Duodenal mucosa (tissue), 2 donors: Measurements from ENCODE around the gene ARHGAP22.

Experiments
- H3K27ac ChIP-seq: one replicate; pipeline ENCODE4 v1.7.0; 2013; ENCODE audit warnings: low read depth, low read length
- H3K27me3 ChIP-seq, 2 donors: one replicate each; pipeline ENCODE4 v1.7.0; 2013; ENCODE audit warnings: low read length in 2 of 2, control low read depth in 1 of 2; ENCODE audit not compliant: insufficient read depth in 2 of 2, control insufficient read depth in 1 of 2
- H3K36me3 ChIP-seq, 2 donors: one replicate each; pipeline ENCODE4 v1.7.0; 2013; ENCODE audit warnings: low read length in 2 of 2, control low read depth in 1 of 2; ENCODE audit not compliant: insufficient read depth in 2 of 2, control insufficient read depth in 1 of 2
- H3K4me1 ChIP-seq, 2 donors: one replicate each; pipeline ENCODE4 v1.7.0; 2013; ENCODE audit warnings: low read length in 2 of 2, control low read depth in 1 of 2; ENCODE audit not compliant: insufficient read depth in 2 of 2, control insufficient read depth in 1 of 2
- H3K4me3 ChIP-seq, 2 donors: one replicate each; pipeline ENCODE4 v1.7.0; 2013; ENCODE audit warnings: low read length in 2 of 2, low read depth in 1 of 2
- H3K9ac ChIP-seq, 2 donors: one replicate each; pipeline ENCODE4 v1.7.0; 2013; ENCODE audit warnings: low read length in 2 of 2, low read depth in 1 of 2
- H3K9me3 ChIP-seq, 2 donors: one replicate each; pipeline ENCODE4 v1.7.0; 2013; ENCODE audit warnings: low read length in 2 of 2, control low read depth in 1 of 2; ENCODE audit not compliant: control insufficient read depth in 1 of 2

ARHGAP22 gene

GRCh38 chr10:48444861-48445841 lies 159.7 kb downstream of the ARHGAP22 start:
- no peak overlapping the region for H3K4me3 ChIP-seq
- no peak overlapping the region for H3K27ac ChIP-seq
- H3K9ac ChIP-seq, result no peak overlapping the region
- no peaks in the 10 kb centered on the region for H3K36me3 ChIP-seq
- H3K4me1 ChIP-seq, result no peaks in the 10 kb centered on the region
- H3K27me3 ChIP-seq, result no peaks in the 10 kb centered on the region
- no peaks in the 10 kb centered on the region for H3K9me3 ChIP-seq

GRCh38 chr10:48444266-48444665 lies 160.6 kb downstream of the ARHGAP22 start:
- H3K9me3 ChIP-seq, result no peaks in the 10 kb centered on the region
- H3K4me1 ChIP-seq, result peaks cover 3 to 7% of the 10 kb centered on the region in 2 donors
- no peak overlapping the region for H3K27ac ChIP-seq
- no peak overlapping the region for H3K9ac ChIP-seq
- H3K36me3 ChIP-seq, result no peaks in the 10 kb centered on the region
- no peak overlapping the region for H3K4me3 ChIP-seq
- H3K27me3 ChIP-seq, result no peaks in the 10 kb centered on the region

- Histone ChIP-seq H3K9me3 (no peaks in the 10 kb centered on the region), H3K4me1 (peaks cover 3 to 10% of the 10 kb centered on the region in 2 donors), H3K27me3 (no peaks in the 10 kb centered on the region), H3K9ac (no peak overlapping the region), H3K4me3 (no peak overlapping the region), H3K36me3 (no peaks in the 10 kb centered on the region), H3K27ac (no peak overlapping the region)
Measured at GRCh38 chr10:48442809-48443177, 162.1 kb downstream of the ARHGAP22 start.

GRCh38 chr10:48442090-48442808 lies 162.6 kb downstream of the ARHGAP22 start:
- H3K27me3 ChIP-seq, result no peaks in the 10 kb centered on the region
- H3K36me3 ChIP-seq, result no peaks in the 10 kb centered on the region
- H3K4me3 ChIP-seq, result no peak overlapping the region
- H3K9ac ChIP-seq, result no peak overlapping the region
- no peaks in the 10 kb centered on the region for H3K9me3 ChIP-seq
- H3K4me1 ChIP-seq, result peaks cover 3 to 10% of the 10 kb centered on the region in 2 donors
- H3K27ac ChIP-seq, result no peak overlapping the region

- Histone ChIP-seq H3K27me3 (no peaks in the 10 kb centered on the region), H3K27ac (no peak overlapping the region), H3K9me3 (no peaks in the 10 kb centered on the region), H3K36me3 (peaks cover 0 to 2% of the 10 kb centered on the region in 2 donors), H3K4me1 (peaks cover 3 to 10% of the 10 kb centered on the region in 2 donors), H3K9ac (no peak overlapping the region), H3K4me3 (no peak overlapping the region)
Measured at GRCh38 chr10:48440771-48441170, 164.1 kb downstream of the ARHGAP22 start.

GRCh38 chr10:48439581-48440041 lies 165.3 kb downstream of the ARHGAP22 start:
- Histone ChIP-seq H3K4me1 (peaks cover 3 to 10% of the 10 kb centered on the region in 2 donors), H3K36me3 (peaks cover 3 to 8% of the 10 kb centered on the region in 2 donors), H3K9ac (no peak overlapping the region), H3K4me3 (peak overlapping the region in 1 of 2 donors; percentile 25), H3K27me3 (no peaks in the 10 kb centered on the region), H3K9me3 (no peaks in the 10 kb centered on the region), H3K27ac (no peak overlapping the region)

- Histone ChIP-seq H3K36me3 (peaks cover 3 to 11% of the 10 kb centered on the region in 2 donors), H3K9ac (no peak overlapping the region), H3K27me3 (no peaks in the 10 kb centered on the region), H3K4me1 (peaks cover 3 to 10% of the 10 kb centered on the region in 2 donors), H3K9me3 (no peaks in the 10 kb centered on the region), H3K4me3 (no peak overlapping the region), H3K27ac (no peak overlapping the region)
Measured at GRCh38 chr10:48439031-48439430, 165.8 kb downstream of the ARHGAP22 start.

GRCh38 chr10:48437546-48437945 lies 167.3 kb downstream of the ARHGAP22 start:
- Histone ChIP-seq H3K9ac (no peak overlapping the region), H3K27me3 (no peaks in the 10 kb centered on the region), H3K36me3 (peaks cover 3 to 17% of the 10 kb centered on the region in 2 donors), H3K4me1 (peaks cover 3 to 10% of the 10 kb centered on the region in 2 donors), H3K9me3 (no peaks in the 10 kb centered on the region), H3K4me3 (no peak overlapping the region), H3K27ac (no peak overlapping the region)

GRCh38 chr10:48431871-48432270 lies 173.0 kb downstream of the ARHGAP22 start:
- Histone ChIP-seq H3K4me3 (no peak overlapping the region), H3K9ac (no peak overlapping the region), H3K36me3 (peaks cover 9 to 17% of the 10 kb centered on the region in 2 donors), H3K27ac (no peak overlapping the region), H3K4me1 (no peaks in the 10 kb centered on the region), H3K9me3 (no peaks in the 10 kb centered on the region), H3K27me3 (no peaks in the 10 kb centered on the region)
